GM23338 (cell line): ENCODE data around the gene HPGD. TPM values are rescaled to one million over a fixed set of nuclear protein-coding genes. Genes with fewer than 3 reads are reported as not detected.
A peak's percentile ranks its signal among the peaks of the same experiment; 100 is the strongest.

Experiments
- ATAC-seq: fragments of 200-7000 bp; cut with Tn5 transposase; 3 replicates; pipeline ENCODE4 v1.9.1; 2020
- DNase-seq: peaks from one replicate; pipeline ENCODE4 v3.0.0-alpha.2; 2015; ENCODE audit warnings: low spot score
- H2AFZ ChIP-seq: fragments of 200-600 bp; sonication (generic); 2 replicates; pipeline ENCODE4 v1.8.0; 2016; ENCODE audit warnings: antibody characterized with exemption, mild to moderate bottlenecking, moderate library complexity
- H3F3A ChIP-seq: fragments of 200-600 bp; sonication (generic); replicated peaks from 2 replicates; pipeline ENCODE4 v1.8.0; 2017; ENCODE audit warnings: antibody characterized with exemption, mixed run types, low read depth
- H3K27ac ChIP-seq: fragments of 200-600 bp; sonication (generic); 2 replicates; pipeline ENCODE4 v1.6.1; 2016; ENCODE audit warnings: low read depth
- H3K27me3 ChIP-seq: fragments of 200-600 bp; sonication (generic); 2 replicates; pipeline ENCODE4 v1.8.0; 2016; ENCODE audit warnings: mild to moderate bottlenecking, mixed run types, moderate library complexity; ENCODE audit not compliant: insufficient read depth
- H3K36me3 ChIP-seq: fragments of 200-600 bp; sonication (generic); 2 replicates; pipeline ENCODE4 v1.8.0; 2016; ENCODE audit warnings: mild to moderate bottlenecking; ENCODE audit not compliant: insufficient read depth
- H3K4me1 ChIP-seq: fragments of 200-600 bp; sonication (generic); 2 replicates; pipeline ENCODE4 v1.8.0; 2016; ENCODE audit warnings: mild to moderate bottlenecking, moderate library complexity; ENCODE audit not compliant: insufficient read depth
- H3K4me2 ChIP-seq: fragments of 200-600 bp; sonication (generic); 2 replicates; pipeline ENCODE4 v1.7.1; 2017; ENCODE audit warnings: mixed run types
- H3K4me3 ChIP-seq: fragments of 200-600 bp; sonication (generic); 2 replicates; pipeline ENCODE4 v1.6.1; 2016; ENCODE audit warnings: mixed run types
- H3K79me2 ChIP-seq: fragments of 200-600 bp; sonication (generic); replicated peaks from 2 replicates; pipeline ENCODE4 v1.8.0; 2017; ENCODE audit warnings: mild to moderate bottlenecking; ENCODE audit not compliant: insufficient read depth
- H3K9me2 ChIP-seq: fragments of 200-600 bp; sonication (generic); 2 replicates; pipeline ENCODE4 v1.8.0; 2017; ENCODE audit not compliant: insufficient read depth
- H4K20me1 ChIP-seq: fragments of 200-600 bp; sonication (generic); replicated peaks from 2 replicates; pipeline ENCODE4 v1.8.0; 2017; ENCODE audit warnings: mild to moderate bottlenecking; ENCODE audit not compliant: insufficient read depth
- H3K27ac Mint-ChIP-seq: 2 replicates; pipeline ENCODE4 v1.8.0; 2020; ENCODE audit warnings: inconsistent platforms, mild to moderate bottlenecking, moderate library complexity, mixed read lengths
- H3K27me3 Mint-ChIP-seq: 3 replicates; pipeline ENCODE4 v1.8.0; 2022; ENCODE audit warnings: low read depth, mild to moderate bottlenecking, moderate library complexity, mixed read lengths, inconsistent platforms; ENCODE audit not compliant: insufficient read depth, poor library complexity
- H3K36me3 Mint-ChIP-seq: 3 replicates; pipeline ENCODE4 v1.8.0; 2021; ENCODE audit warnings: low read depth, mild to moderate bottlenecking, inconsistent platforms, moderate library complexity, mixed read lengths
- H3K4me1 Mint-ChIP-seq: 3 replicates; pipeline ENCODE4 v1.8.0; 2020; ENCODE audit warnings: mild to moderate bottlenecking, inconsistent platforms, mixed read lengths
- H3K4me3 Mint-ChIP-seq: 3 replicates; pipeline ENCODE4 v1.8.0; 2021; ENCODE audit warnings: moderate library complexity, mild to moderate bottlenecking, inconsistent platforms, mixed read lengths
- H3K9me3 Mint-ChIP-seq: 3 replicates; pipeline ENCODE4 v1.8.0; 2020; ENCODE audit warnings: moderate library complexity, mild to moderate bottlenecking, inconsistent platforms, mixed read lengths
- CREB1 ChIP-seq: fragments of 250-450 bp; sonication (Bioruptor Pico); IDR thresholded peaks from 2 replicates; pipeline ENCODE4 v1.5.0; 2020; ENCODE audit warnings: low read depth, mild to moderate bottlenecking, moderate library complexity
- CTCF ChIP-seq, 2 experiments: fragments of 200-600 bp in 1 of 2; sonication (generic) in 1 of 2; conservative IDR thresholded peaks; 2 replicates each; pipeline versions ENCODE4 v1.5.1 to v1.6.1; 2016 to 2017; ENCODE audit warnings: antibody characterized with exemption in 2 of 2, low read depth in 2 of 2, mild to moderate bottlenecking in 2 of 2, moderate library complexity in 1 of 2
- ETS1 ChIP-seq: IDR thresholded peaks from 2 replicates; pipeline ENCODE4 v1.6.1; 2016; ENCODE audit warnings: antibody characterized with exemption
- EZH2 ChIP-seq: fragments of 200-600 bp; sonication (generic); IDR thresholded peaks from one replicate; pipeline ENCODE4 v1.8.0; 2017; ENCODE audit warnings: antibody characterized with exemption, mild to moderate bottlenecking, low read depth; ENCODE audit not compliant: unreplicated experiment
- EZH2phosphoT487 ChIP-seq: fragments of 200-600 bp; sonication (generic); IDR thresholded peaks from one replicate; pipeline ENCODE4 v1.8.1; 2018; ENCODE audit warnings: antibody characterized with exemption; ENCODE audit not compliant: unreplicated experiment
- JUNB ChIP-seq: IDR thresholded peaks from one replicate; pipeline ENCODE4 v1.6.1; 2016; ENCODE audit warnings: antibody characterized with exemption; ENCODE audit not compliant: unreplicated experiment
- NANOG ChIP-seq: IDR thresholded peaks from 2 replicates; pipeline ENCODE4 v1.6.1; 2016; ENCODE audit warnings: antibody characterized with exemption, borderline replicate concordance
- POLR2AphosphoS5 ChIP-seq: IDR thresholded peaks from 2 replicates; pipeline ENCODE4 v1.6.1; 2016; ENCODE audit warnings: antibody characterized with exemption, low read depth
- STAT1 ChIP-seq: IDR thresholded peaks from one replicate; pipeline ENCODE4 v1.6.1; 2016; ENCODE audit warnings: antibody characterized with exemption; ENCODE audit not compliant: unreplicated experiment
- ZNF114 ChIP-seq: fragments of 250-450 bp; sonication (Bioruptor Pico); IDR thresholded peaks from 2 replicates; pipeline ENCODE4 v1.5.0; 2020; ENCODE audit warnings: mild to moderate bottlenecking, moderate library complexity
- ZNF331 ChIP-seq: fragments of 250-450 bp; sonication (Bioruptor Pico); IDR thresholded peaks from 2 replicates; pipeline ENCODE4 v1.5.0; 2020; ENCODE audit warnings: low read depth, mild to moderate bottlenecking, moderate library complexity
- polyA plus RNA-seq: library from polyadenylated mRNA; unstranded; fragments of >200 nt; fragmentation: Nextera tagmentation; extraction: Ambion mirVana; gene quantifications from 2 replicates; pipeline ENCODE4 v1.2.1, GENCODE V29; 2016
- total RNA-seq: library from RNA; depleted of rRNA; stranded (reverse); fragments of >200 nt; shearing (Covaris generic); gene quantifications from 2 replicates; pipeline ENCODE4 v1.2.3, GENCODE V29; 2014
- TF ChIP-seq, protein P1 (sequence below): fragments of 250-450 bp; sonication (Bioruptor Pico); IDR thresholded peaks from 2 replicates; pipeline ENCODE4 v1.5.0; 2020; ENCODE audit warnings: mild to moderate bottlenecking, moderate library complexity

Gene HPGD
- total and polyA plus RNA-seq, 2 experiments from 2014 or later: 5.6 to 9.1 TPM

DNA sequence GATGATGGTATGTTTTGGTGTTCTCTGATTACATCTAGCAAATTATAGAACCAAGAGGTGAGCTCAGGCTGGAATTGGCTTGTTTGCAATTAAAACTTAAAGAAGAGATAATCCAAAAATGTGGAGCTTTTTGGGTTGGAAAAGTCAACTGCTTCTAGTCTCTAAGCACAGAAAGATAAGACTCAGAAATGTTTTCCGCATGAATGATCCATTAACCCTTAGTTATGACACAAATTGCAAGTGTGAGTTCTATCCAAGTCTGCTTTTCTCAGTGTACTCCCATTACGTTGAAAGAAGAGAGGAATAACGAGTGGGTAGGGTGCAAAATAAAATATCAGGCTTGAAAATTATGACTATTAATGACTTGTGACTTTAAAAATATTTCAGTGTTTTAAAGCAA, 38.5 kb downstream of the HPGD start (continued):
- no peak for TF ChIP-seq ETS1
- no peak for TF ChIP-seq NANOG
- no peak for TF ChIP-seq CREB1 (CRISPR knock-in tag)
- no peak for TF ChIP-seq JUNB

DNA sequence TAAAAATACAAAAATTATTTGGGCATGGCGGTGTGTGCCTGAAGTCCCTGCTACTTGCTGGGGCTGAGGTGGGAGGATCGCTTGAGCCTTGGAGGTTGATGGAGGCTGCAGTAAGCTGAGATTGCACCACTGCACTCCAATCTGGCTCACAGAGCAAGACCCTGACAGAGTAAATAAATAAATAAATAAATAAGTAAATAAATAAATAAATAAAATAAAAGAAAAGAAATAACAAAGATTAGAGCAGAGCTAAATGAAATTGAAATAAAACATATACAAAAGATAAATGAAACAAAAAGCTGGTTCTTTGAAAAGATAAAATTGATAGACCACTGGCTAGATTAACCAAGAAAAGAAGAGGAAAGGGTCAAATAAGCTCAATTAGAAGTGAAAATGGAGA, 43.1 kb downstream of the HPGD start:
- Histone ChIP-seq H3F3A (no peaks in the 10 kb centered on the region), H3K36me3 (no peaks in the 10 kb centered on the region), H3K79me2 (no peaks in the 10 kb centered on the region), H3K27ac (no peak overlapping the region), H3K27me3 (no peaks in the 10 kb centered on the region), H3K4me2 (no peak overlapping the region), H3K4me3 (no peak overlapping the region), H2AFZ (peak overlapping the region; percentile 56; the same call in 1 of the 2 replicates), H3K9me2 (no peaks in the 10 kb centered on the region), H4K20me1 (no peaks in the 10 kb centered on the region), H3K4me1 (no peaks in the 10 kb centered on the region)
- Mint-ChIP-seq H3K27me3 (no peaks in the 10 kb centered on the region), H3K4me1 (no peaks in the 10 kb centered on the region), H3K4me3 (no peak overlapping the region), H3K27ac (no peak overlapping the region), H3K36me3 (no peaks in the 10 kb centered on the region), H3K9me3 (no peaks in the 10 kb centered on the region)
- ATAC-seq (no peak), DNase-seq (no peak)
- TF ChIP-seq ZNF114 (CRISPR knock-in tag): no peak
- TF ChIP-seq STAT1: no peak
- no peak for TF ChIP-seq CTCF (conservative IDR thresholded peaks at IDR 0.05; ENCODE audit: low read depth in 2 of 2)
- TF ChIP-seq ETS1: no peak
- TF ChIP-seq NANOG: no peak
- TF ChIP-seq POLR2AphosphoS5: no peak
- TF ChIP-seq, protein P1, sequence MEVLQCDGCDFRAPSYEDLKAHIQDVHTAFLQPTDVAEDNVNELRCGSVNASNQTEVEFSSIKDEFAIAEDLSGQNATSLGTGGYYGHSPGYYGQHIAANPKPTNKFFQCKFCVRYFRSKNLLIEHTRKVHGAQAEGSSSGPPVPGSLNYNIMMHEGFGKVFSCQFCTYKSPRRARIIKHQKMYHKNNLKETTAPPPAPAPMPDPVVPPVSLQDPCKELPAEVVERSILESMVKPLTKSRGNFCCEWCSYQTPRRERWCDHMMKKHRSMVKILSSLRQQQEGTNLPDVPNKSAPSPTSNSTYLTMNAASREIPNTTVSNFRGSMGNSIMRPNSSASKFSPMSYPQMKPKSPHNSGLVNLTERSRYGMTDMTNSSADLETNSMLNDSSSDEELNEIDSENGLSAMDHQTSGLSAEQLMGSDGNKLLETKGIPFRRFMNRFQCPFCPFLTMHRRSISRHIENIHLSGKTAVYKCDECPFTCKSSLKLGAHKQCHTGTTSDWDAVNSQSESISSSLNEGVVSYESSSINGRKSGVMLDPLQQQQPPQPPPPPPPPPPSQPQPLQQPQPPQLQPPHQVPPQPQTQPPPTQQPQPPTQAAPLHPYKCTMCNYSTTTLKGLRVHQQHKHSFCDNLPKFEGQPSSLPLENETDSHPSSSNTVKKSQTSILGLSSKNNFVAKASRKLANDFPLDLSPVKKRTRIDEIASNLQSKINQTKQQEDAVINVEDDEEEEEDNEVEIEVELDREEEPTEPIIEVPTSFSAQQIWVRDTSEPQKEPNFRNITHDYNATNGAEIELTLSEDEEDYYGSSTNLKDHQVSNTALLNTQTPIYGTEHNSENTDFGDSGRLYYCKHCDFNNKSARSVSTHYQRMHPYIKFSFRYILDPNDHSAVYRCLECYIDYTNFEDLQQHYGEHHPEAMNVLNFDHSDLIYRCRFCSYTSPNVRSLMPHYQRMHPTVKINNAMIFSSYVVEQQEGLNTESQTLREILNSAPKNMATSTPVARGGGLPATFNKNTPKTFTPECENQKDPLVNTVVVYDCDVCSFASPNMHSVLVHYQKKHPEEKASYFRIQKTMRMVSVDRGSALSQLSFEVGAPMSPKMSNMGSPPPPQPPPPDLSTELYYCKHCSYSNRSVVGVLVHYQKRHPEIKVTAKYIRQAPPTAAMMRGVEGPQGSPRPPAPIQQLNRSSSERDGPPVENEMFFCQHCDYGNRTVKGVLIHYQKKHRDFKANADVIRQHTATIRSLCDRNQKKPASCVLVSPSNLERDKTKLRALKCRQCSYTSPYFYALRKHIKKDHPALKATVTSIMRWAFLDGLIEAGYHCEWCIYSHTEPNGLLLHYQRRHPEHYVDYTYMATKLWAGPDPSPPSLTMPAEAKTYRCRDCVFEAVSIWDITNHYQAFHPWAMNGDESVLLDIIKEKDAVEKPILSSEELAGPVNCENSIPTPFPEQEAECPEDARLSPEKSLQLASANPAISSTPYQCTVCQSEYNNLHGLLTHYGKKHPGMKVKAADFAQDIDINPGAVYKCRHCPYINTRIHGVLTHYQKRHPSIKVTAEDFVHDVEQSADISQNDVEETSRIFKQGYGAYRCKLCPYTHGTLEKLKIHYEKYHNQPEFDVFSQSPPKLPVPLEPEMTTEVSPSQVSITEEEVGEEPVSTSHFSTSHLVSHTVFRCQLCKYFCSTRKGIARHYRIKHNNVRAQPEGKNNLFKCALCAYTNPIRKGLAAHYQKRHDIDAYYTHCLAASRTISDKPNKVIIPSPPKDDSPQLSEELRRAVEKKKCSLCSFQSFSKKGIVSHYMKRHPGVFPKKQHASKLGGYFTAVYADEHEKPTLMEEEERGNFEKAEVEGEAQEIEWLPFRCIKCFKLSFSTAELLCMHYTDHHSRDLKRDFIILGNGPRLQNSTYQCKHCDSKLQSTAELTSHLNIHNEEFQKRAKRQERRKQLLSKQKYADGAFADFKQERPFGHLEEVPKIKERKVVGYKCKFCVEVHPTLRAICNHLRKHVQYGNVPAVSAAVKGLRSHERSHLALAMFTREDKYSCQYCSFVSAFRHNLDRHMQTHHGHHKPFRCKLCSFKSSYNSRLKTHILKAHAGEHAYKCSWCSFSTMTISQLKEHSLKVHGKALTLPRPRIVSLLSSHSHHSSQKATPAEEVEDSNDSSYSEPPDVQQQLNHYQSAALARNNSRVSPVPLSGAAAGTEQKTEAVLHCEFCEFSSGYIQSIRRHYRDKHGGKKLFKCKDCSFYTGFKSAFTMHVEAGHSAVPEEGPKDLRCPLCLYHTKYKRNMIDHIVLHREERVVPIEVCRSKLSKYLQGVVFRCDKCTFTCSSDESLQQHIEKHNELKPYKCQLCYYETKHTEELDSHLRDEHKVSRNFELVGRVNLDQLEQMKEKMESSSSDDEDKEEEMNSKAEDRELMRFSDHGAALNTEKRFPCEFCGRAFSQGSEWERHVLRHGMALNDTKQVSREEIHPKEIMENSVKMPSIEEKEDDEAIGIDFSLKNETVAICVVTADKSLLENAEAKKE (CRISPR knock-in tag): no peak
- no peak for TF ChIP-seq ZNF331
- TF ChIP-seq EZH2phosphoT487: no peak
- TF ChIP-seq EZH2: no peak
